Activated naive CD4-positive, alpha-beta T cell treated with Interleukin-2 at 50 U/mL for 16 hours (primary cell): Measurements from ENCODE around the gene UST.
"Not testable (repeated sequence)": the region's sequence is repeated elsewhere in the genome, so short reads cannot be mapped to it uniquely, and the experiment has no call there.

ENCODE experiments used
- DNase-seq: peaks from one replicate; pipeline ENCODE4 v3.0.0-alpha.2; 2020

UST gene

DNA sequence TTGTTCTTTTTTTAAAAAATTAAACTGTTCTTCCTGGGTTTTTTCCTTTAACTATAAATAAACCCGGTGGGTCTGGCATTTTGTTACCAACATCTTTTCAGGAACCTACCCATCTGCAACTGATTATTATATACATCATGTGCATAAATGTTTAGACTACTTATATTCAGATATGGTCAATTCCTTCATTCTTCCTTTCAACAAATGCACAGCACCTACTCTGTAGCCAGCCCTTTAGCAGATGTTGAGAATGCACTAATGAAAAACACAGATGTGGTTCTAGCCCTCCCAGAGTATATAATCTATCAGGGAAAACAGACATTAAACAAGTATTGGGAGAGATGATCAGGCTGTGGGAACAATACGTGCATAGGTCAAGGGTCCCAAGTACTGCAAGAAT, 237.1 kb downstream of the UST start:
- no peak for DNase-seq

DNA sequence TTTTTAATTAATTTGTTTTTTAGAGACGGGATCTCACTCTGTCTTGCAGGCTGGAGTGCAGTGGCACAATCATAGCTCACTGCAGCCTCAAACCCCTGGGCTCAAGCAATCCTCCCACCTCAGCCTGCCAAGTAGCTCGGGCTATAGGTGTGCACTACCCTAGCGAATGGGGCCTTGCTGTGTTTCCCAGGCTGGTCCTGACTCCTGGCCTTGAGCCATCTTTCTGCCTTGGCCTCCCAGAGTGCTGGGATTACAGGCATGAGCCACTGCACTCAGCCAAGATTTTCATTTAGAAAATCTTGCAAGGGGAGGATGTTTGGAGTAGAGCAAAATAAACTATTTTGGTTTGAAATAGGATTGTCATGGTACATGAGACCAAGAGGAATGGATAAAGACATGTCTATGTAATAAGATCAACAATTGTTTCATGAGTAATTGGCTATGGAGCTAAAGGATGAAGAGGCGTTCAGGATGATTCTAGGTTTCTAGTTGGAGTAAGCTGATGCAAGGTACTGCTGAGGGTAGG, 237.8 kb downstream of the UST start:
- DNase-seq: no peak

DNA sequence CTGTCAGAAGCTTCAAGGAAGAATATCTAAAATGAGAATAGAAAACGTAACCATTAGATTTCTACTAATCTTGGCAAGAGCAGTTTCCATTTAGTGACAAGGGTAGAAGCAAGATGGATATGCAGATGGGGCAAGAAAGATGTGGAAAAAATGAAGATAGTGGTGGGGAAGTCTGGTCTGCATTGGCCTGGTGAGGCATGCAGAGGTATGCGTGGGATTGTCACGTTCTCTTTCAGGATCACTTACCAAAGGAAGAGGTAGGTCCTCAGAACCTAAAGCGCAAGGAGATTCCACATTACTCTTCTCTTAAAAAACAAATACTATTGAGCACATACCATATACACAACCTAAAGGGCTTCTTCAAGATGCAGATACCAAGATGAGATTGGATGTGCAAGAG, 238.7 kb downstream of the UST start:
- no peak for DNase-seq

DNA sequence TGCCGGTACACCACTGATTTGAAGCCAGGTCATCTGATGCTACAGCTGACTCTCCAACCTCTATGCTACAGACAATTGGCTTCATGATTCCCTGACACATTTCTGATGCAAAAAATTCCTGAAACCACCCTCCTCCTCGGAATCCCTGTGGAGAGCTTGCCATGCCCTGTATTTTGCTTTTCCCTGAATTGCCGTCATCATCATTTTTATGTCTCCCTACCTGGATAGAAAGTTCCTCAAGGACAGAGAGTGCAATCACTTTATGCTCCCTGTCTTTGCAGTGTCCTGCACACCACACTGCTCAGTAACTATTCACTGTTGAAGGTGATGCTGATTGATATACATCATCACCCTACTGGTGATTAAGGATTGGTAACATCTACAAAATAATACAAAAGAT, 239.8 kb downstream of the UST start:
- no peak for DNase-seq

DNA sequence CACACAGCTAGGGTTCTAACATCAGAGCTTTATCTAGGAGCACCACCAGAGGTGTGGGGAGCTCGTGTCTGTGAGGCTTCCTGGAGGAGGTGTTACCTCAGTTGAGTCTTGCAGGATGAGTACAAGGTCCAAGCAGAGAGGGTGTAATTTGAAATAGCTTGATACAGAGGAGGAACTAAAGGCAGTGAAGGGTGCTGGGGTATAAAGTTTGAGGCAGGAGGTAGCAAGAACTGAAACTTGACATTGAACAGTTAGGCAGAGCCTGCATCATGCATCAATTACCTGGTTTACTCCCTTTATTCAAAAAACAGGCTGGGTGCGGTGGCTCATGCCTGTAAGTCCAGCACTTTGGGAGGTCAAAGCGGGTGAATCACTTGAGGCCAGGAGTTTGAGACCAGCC, 241.2 kb downstream of the UST start:
- DNase-seq: no peak

DNA sequence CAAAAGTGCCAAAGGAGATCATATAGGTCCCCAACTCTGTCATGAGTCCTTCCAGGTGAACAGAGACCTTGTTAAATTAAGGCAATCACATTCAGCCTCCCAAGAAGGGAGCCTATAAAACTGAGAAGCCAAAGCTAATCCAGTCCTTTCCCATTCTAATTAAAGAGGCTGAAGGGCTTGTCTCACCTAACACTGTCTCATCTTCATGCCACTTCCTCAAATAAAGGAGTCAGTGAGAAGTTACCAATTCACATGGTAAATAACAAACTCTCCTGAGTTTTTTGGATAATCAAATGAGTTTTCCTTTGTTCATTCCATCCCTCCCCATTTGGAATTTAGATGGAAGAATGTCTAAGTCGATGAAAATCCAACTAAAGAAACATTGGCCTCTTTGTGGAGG, 242.8 kb downstream of the UST start:
- DNase-seq: no peak

DNA sequence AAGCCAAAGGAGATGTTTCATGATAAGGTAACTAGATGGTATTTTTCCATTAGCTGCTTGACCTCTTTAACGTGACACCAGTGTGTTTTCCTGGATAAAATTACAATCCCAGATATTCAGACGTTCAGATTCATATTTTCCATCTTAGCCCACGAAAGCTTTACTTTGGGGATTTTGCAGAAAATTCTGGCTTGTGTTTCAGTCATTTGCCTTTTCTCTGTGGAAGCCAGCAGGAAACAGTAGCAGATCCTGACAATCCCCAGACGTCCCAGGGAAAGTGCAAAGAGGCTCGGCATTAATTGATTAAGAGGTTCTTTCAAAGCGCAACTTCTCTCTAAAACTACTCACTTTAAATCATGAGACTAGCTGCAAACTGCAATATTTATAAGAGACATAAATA, 243.6 kb downstream of the UST start:
- no peak for DNase-seq

DNA sequence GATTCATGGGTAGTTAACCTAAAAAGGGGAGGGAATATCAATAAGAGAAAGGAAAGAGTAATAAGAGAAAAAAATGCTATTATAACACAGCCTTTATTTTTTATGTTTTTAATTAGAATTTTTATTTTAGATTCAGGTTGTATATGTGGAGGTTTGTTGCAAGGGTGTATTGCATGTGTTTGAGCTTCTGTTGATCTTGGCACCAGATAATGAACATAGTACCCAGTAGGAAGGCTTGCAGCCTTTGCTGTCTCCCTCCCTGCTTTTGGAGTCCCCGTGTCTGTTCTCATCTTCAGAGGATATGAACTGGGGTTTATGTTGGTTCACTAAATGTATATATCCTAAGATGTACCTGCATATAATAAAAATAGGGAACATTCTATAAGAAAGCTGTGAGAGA, 250.0 kb downstream of the UST start:
- DNase-seq: no peak

DNA sequence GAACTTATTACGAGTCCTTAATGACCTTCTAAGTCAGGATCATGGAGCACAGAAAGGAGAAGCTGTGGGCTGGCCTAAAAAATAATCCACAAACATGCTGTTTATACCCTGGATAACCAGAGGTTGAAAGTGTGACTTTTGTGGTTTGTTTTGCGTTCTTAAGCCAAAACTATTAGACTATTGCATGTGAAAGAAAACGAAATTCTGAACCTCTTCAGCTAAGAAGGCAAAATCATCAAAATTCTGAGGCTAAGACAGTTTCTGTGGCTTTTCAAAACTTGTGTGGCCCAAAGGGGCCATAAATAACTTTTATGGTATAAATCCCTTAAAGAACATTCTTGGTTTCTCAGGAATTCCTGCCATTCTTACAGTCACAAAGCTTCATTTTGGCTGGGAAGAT, 251.0 kb downstream of the UST start:
- DNase-seq: no peak

DNA sequence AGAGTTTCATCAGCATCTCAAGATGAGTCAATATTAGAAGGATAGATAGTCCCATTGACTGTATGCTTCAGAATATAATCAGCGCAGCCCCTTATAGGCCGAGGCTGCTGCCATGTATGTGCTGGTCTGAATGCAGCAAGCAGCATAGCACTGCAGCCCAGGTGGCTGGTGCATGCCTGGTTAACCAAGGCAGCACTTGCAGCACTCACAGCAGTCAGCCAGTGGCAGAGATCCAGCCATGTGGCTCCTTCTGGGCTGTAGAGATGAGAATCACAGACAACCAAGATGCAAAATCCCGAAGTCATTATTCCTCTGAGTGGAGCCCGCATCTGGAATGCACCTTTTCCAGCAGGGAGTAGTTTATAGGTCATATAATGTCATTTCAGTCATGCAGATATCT, 251.9 kb downstream of the UST start:
- DNase-seq: no peak

DNA sequence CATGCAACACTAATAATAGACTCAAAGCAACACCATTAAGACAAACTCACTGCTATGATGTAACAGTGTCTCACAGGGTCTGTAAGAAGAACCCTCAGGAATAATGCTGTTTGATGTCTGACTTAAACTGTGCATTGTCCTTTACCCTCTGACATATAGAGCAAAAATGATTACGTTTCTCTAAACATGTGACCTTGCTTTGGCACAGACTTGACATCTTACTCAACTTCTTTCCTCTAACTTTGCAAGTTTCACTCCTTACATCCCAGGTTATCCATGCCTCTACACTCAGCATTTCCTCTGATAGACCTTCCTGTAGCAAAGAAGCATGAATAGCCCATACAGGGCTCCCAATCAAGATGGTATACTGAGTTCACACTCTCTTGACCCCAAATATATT, 252.7 kb downstream of the UST start:
- no peak for DNase-seq

DNA sequence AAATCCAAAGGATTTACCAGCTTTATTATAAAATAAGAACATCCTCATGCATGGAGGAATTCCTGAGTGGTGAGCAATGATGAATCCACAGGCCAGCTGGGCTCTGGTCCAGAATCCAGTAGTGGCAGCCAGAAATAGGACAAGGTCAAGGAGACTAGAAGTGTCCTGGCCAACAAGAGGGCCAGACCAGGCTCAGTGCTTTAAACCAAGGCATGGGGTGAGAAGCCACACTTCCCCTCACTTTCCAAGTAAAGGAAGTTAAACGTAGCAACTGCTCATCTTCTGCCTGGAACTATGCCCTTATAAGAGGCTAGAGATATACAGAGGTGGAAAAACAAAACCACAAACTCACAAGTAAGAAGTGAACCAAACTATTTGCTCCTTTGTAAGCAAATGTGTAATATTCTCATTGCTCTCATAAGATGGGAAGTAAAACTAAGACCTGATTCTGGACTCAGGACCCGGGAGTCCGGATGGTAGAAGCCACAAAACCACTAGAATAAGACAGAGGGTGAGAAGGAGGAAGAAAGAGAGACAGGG, 253.2 kb downstream of the UST start:
- no peak for DNase-seq

DNA sequence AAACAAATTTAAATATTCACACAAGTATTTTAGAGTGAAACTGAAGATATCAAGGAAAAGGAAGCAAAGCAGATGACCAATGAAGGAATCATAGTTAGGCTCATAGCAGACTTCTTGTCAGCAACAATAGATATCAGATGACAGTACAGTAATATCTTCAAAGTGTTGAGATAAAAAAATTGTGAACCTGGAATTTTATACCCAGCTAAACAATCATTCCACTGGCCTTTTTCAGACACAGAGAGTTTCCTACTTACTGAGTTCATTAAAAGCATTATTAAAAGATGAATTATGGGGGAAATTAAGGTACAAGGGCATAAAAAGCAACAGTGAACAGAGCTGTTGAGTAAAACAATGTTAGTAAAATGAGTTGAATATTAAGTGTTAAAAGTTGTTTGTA, 254.6 kb downstream of the UST start:
- DNase-seq: no peak

DNA sequence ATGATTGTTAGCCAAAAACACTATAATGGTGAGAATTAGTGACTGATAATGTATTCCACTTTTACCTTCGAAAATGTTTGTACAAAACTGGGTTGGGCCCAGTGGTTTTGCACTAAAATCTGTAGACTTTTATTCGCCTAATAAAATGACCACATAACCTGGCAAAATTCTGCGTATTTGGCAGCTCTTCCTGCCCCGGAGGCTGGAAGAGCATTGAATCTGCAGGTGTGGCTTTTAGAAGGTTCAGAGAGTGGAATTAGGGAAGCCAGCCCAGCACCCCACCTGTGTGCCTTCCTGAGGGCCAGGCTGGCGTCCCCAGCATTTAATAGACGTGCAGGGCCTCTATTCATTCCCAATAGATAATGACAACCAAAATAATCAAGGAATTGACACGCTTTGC, 256.7 kb downstream of the UST start:
- no peak for DNase-seq

DNA sequence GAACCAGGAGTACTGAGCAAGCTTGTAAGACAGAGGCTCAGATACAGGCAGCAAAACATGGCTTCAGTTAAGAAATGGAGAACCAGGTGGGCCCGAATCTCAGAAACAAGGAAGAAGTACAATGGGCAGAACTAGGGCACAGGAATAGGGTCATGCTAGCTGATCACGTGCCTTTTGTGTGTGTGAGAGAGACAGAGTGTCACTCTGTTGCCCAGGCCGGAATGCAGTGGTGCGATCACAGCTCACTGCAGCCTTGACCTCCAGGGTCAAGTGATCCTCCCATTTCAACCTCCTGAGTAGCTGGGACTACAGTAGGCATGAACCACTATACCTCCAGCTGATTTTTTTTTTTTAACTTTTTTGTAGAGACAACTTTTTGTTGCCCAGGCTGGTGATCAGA, 257.8 kb downstream of the UST start:
- DNase-seq: no peak

DNA sequence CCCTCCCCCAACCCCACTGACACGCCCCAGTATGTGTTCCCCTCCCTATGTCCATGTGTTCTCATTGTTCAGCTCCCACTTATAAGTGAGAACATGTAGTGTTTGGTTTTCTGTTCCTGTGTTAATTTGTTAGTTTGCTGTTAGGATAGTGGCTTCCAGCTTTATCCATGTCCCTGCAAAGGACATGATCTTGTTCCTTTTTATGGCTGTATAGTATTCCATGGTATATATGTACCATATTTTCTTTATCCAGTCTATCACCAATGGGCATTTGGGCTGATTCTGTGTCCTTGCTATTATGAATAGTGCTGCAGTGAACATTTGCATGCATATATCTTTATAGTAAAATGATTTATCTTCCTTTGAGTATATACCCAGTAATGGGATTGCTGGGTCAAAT, 259.4 kb downstream of the UST start:
- not testable (repeated sequence) for DNase-seq

DNA sequence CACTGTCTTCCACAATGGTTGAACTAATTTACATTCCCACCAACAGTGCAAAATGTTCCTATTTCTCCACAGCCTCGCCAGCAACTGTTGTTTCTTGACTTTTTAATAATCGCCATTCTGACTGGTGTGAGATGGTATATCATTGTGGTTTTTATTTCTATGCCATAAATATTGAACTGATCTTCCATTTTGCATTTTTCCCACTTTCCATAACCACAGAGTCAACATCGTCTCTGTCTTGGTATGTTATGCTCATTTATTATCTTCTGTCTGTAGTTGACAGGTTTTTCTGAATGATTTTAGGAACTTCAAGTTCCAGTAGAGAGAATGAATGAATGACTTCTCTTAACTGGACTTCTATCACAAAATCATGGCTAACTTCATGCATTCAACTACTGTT, 259.8 kb downstream of the UST start:
- DNase-seq: no peak

DNA sequence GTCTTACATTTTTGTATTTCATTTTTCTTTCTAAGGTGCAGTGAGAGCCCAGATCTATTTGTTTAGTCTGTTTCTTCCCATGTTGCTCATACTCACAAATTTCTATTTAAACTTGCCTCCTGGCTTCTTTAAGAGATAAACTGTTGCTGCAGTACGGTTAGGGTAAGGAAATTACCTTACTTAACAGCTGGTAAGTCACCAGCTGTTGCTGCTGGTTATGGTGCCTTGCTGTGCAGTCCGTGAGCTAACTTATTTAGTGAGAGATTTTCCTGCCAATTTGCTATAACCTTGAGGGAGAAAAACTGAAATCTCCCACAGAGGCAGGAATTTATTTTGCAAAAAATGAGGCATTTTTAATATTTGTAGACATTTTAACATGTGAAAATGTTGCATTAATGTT, 261.0 kb downstream of the UST start:
- no peak for DNase-seq

DNA sequence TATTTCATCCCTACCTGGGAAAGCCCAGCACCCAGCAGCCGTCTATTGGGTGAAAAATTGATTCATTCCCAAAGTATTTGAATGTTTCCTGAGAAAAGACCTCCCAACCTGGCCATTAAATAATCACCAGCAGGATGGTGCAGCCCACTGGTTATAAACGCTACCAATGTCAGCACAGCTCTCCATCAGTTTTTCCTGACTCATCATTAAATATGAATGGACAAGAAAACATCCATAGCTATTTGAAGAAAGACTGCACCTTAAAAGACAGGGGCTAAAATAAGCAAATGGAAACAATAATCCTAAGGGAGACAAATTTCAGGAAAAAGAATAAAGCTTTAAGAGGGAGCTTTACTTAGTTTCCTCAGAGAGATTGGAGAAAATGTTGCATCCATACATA, 261.9 kb downstream of the UST start:
- DNase-seq: no peak

DNA sequence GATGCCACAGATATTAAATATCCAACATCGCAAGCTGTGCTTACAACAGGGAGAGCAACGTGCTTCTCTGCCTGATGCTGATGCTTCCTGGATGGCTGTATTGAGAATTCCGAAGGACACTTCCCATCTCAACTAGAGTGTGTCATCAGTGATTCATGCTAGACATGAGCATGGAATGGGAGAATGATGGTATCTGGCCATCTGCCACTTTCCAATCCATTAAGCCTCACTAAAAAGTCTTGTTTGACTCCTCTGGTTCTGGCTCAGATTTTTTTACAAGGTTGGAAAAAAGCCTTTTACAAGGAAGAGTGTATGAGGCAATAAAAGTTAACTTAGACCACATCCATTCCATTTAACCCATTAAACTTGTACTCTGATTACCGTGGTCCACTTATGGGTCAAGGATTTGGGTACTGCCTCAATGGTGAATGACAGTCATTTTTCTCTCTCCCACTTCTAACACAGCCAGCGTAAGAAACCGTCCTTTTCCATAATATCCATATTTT, 265.3 kb downstream of the UST start:
- DNase-seq: no peak

DNA sequence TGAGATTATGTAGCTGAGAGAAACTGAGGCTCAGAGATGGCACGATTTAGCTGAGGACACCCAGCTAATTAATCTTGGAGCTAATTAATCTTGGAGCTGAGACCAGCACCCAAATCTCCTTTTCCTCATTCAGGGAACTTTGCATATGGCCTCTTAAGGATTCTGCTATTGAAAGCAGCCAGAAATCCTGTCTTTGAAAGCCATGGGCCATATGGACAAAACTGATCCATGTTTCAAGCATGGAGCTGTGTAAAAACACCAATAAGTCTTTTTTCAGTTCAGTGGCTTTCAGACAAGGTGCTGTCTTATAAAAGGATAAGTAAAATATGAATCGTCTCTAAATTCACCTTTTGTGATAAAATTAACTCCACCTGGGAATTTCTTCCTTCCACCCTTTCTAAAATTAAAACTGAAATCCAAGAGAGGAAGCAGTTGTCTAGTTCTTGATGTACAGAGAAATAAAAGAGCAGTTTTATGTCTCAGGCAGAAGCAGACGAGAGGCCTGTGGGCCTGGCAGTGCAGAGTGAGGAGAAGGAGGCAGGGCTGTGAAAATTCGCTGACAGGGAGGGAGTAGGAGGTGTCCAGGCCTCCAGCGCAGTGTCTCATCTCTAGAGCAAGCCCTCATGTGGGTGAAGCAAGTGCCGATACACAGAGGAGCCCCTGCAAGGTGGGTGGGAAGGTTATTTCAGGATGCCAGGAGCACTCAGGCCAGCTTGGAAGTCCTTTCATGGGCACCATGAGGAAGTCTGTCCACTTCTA, 266.9 kb downstream of the UST start:
- DNase-seq: no peak

DNA sequence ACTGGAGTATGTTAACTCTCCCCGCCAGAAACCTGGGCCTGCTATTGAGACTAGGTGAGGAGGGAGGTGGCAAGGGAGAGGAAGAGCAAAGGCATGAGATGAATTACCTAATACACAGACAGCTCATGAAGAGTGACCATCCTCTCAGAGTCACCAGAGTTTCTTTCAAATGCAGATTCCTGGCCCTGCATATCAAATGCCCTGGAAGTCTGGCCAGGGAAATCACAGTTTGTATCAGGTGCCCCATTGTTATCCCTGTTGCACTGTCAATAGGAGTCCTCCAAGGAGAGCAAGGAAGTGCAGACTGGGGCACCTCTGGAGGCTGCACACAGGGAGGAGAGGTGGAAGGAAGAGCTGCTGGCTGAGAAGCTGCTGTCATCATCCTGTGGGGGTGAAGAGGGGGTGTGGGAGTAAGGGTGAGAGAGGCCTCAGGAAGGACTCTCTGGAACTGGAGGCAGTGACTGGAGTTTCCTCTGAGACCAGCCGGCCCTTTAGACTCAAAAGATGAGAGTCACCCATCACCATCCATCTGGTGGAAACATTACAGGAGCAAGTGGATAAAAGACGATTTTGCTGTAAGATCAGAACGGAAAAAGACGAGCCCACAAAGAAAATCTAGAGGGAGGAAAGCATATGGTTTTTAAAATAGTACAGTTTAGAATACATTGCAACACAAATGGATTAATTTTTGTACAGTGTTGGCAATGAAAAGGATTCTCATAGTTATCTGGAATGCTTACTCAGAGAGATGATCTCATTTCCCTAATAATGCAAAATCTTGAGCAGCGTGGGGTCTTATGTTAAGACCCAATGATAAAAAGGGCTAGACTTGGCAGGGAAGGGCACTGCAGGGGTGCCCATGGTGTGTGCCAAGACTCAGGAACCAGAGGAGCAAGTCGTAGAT, 268.1 kb downstream of the UST start:
- DNase-seq: no peak
